PC-3 (cell line): ENCODE results near the gene MEGF9. TPM values are rescaled to one million over a fixed set of nuclear protein-coding genes. Genes with fewer than 3 reads are reported as not detected.

Experiments used
- ATAC-seq: fragments of 200-7000 bp; cut with Tn5 transposase; 2 replicates; pipeline ENCODE4 v1.9.1; 2020; ENCODE audit warnings: mild to moderate bottlenecking, moderate library complexity
- BruUV-seq: library from RNA; stranded (reverse); fragments of 400-500 nt; replicated peaks from 2 replicates; lab custom pipeline; 2021; lab: Mats Ljungman, UMichigan
- CTCF ChIA-PET: fragments of 300-600 bp; sonication (Branson Sonifier 250); formaldehyde crosslinking; loops from one replicate; lab custom pipeline; 2022; ENCODE audit warnings: antibody characterized with exemption; lab: Charles Lee
- POLR2A ChIA-PET: fragments of 300-600 bp; sonication (Branson Sonifier 250); formaldehyde crosslinking; loops from one replicate; lab custom pipeline; 2022; ENCODE audit warnings: antibody characterized with exemption; ENCODE audit not compliant: unreplicated experiment; lab: Charles Lee
- DNase-seq: peaks from one replicate; pipeline ENCODE4 v3.0.0-alpha.2; 2015
- H2AFZ ChIP-seq: fragments of 300-600 bp; sonication (generic); 2 replicates; pipeline ENCODE4 v1.6.0; 2016; ENCODE audit warnings: antibody characterized with exemption, low read length
- H3F3A ChIP-seq: fragments of 300-600 bp; sonication (generic); one replicate; pipeline ENCODE4 v1.6.0; 2017; ENCODE audit warnings: antibody characterized with exemption, low read length, control low read depth, mild to moderate bottlenecking; ENCODE audit not compliant: unreplicated experiment
- H3K27ac ChIP-seq: fragments of 300-600 bp; sonication (generic); 2 replicates; pipeline ENCODE4 v1.5.1; 2016; ENCODE audit warnings: mild to moderate bottlenecking, low read length
- H3K27me3 ChIP-seq: fragments of 300-600 bp; sonication (generic); 2 replicates; pipeline ENCODE4 v1.6.1; 2016; ENCODE audit warnings: low read length, mixed read lengths
- H3K36me3 ChIP-seq: fragments of 300-600 bp; sonication (generic); 2 replicates; pipeline ENCODE4 v1.6.1; 2016; ENCODE audit warnings: low read depth, mixed run types, low read length, mixed read lengths
- H3K4me1 ChIP-seq: fragments of 300-600 bp; sonication (generic); 2 replicates; pipeline ENCODE4 v1.5.1; 2016; ENCODE audit warnings: low read length; ENCODE audit not compliant: insufficient read depth
- H3K4me2 ChIP-seq: fragments of 300-600 bp; sonication (generic); 2 replicates; pipeline ENCODE4 v1.6.0; 2016; ENCODE audit warnings: low read length
- H3K4me3 ChIP-seq: fragments of 300-600 bp; sonication (generic); 2 replicates; pipeline ENCODE4 v1.5.1; 2016; ENCODE audit warnings: mild to moderate bottlenecking, low read length, mixed read lengths
- H3K79me2 ChIP-seq: fragments of 300-600 bp; sonication (generic); 2 replicates; pipeline ENCODE4 v1.6.1; 2017; ENCODE audit warnings: low read length, mixed read lengths
- H3K9ac ChIP-seq: fragments of 300-600 bp; sonication (generic); 2 replicates; pipeline ENCODE4 v1.6.0; 2016; ENCODE audit warnings: mild to moderate bottlenecking, low read length
- H3K9me2 ChIP-seq: fragments of 300-600 bp; sonication (generic); replicated peaks from 2 replicates; pipeline ENCODE4 v1.6.1; 2016; ENCODE audit warnings: mixed run types, low read length, mixed read lengths
- H3K9me3 ChIP-seq: fragments of 300-600 bp; sonication (generic); 2 replicates; pipeline ENCODE4 v1.6.1; 2016; ENCODE audit warnings: low read length, mixed read lengths
- H4K20me1 ChIP-seq: fragments of 300-600 bp; sonication (generic); 2 replicates; pipeline ENCODE4 v1.6.1; 2016; ENCODE audit warnings: low read length, mixed read lengths
- CTCF ChIP-seq: fragments of 300-600 bp; sonication (generic); conservative IDR thresholded peaks from 2 replicates; pipeline ENCODE4 v1.5.1; 2017; ENCODE audit warnings: antibody characterized with exemption, low read depth, mild to moderate bottlenecking, low read length
- EZH2 ChIP-seq: fragments of 300-600 bp; sonication (generic); IDR thresholded peaks from one replicate; pipeline ENCODE4 v1.6.1; 2017; ENCODE audit warnings: antibody characterized with exemption, mild to moderate bottlenecking, low read length; ENCODE audit not compliant: unreplicated experiment
- EZH2phosphoT487 ChIP-seq: fragments of 300-600 bp; sonication (generic); IDR thresholded peaks from 2 replicates; pipeline ENCODE4 v1.6.1; 2018; ENCODE audit warnings: mild to moderate bottlenecking, antibody characterized with exemption, low read length, borderline replicate concordance
- intact Hi-C: fragments of 100-400 bp; cut with micrococcal nuclease; formaldehyde crosslinking; loops from 2 replicates; pipeline ENCODE4 v1.9.0; 2023
- total RNA-seq: library from RNA; depleted of rRNA; stranded (reverse); fragments of >200 nt; gene quantifications from 2 replicates; pipeline ENCODE4 v1.2.3, GENCODE V29; 2014

Gene MEGF9
- total RNA-seq, 1 experiment from 2014 or later, result 2.6 TPM

DNA sequence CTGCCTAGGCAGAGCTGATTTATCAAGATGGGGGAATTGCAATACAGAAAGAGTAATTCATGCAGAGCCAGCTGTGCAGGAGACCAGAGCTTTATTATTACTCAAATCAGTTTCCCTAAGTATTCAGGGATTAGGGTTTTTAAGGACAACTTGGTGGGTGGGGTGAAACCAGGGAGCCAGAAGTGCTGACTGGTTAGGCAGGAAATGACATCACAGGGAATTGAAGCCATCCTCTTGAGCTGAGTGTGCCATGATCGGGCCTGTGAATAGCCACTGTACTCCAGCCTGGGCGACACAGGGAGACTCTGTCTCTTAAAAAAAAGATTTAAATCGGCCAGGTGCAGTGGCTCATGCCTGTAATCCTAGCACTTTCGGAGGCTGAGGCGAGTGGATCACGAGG is 89.0 kb downstream of the MEGF9 start:
- H2AFZ ChIP-seq, result no peak overlapping the region
- no TSS peak for BruUV-seq
- POLR2A ChIA-PET, result no interaction called here
- DNase-seq (no peak), ATAC-seq (no peak)
- H3F3A ChIP-seq, result no peaks in the 10 kb centered on the region
- no peak for TF ChIP-seq EZH2
- no peak for TF ChIP-seq EZH2phosphoT487
- no peak for TF ChIP-seq CTCF
- H3K27me3 ChIP-seq, result no peaks in the 10 kb centered on the region
- H3K79me2 ChIP-seq, result no peaks in the 10 kb centered on the region
- CTCF ChIA-PET, result no interaction called here
- no peak overlapping the region for H3K27ac ChIP-seq
- H3K9me2 ChIP-seq, result no peaks in the 10 kb centered on the region
- H3K9ac ChIP-seq, result no peak overlapping the region
- H3K4me1 ChIP-seq, result peaks cover 12% of the 10 kb centered on the region
- H3K4me3 ChIP-seq, result no peak overlapping the region
- no peaks in the 10 kb centered on the region for H4K20me1 ChIP-seq
- no peaks in the 10 kb centered on the region for H3K36me3 ChIP-seq
- no peak overlapping the region for H3K4me2 ChIP-seq
- intact Hi-C loops, result no loop called here
- H3K9me3 ChIP-seq, result no peaks in the 10 kb centered on the region

GRCh38 chr9:120622790-120623189 is 91.5 kb downstream of the MEGF9 start:
- no TSS peak for BruUV-seq
- no peak for TF ChIP-seq EZH2
- TF ChIP-seq EZH2phosphoT487, result no peak
- TF ChIP-seq CTCF, result no peak
- CTCF ChIA-PET, result no interaction called here
- Histone ChIP-seq H3K27me3 (no peaks in the 10 kb centered on the region), H3K27ac (no peak overlapping the region), H3K36me3 (no peaks in the 10 kb centered on the region; the same call in 1 of the 2 replicates), H3K9me3 (no peaks in the 10 kb centered on the region), H3K4me2 (no peak overlapping the region), H3K4me3 (no peak overlapping the region), H3K9ac (no peak overlapping the region), H4K20me1 (no peaks in the 10 kb centered on the region), H3K79me2 (no peaks in the 10 kb centered on the region), H3F3A (no peaks in the 10 kb centered on the region), H3K9me2 (no peaks in the 10 kb centered on the region), H2AFZ (no peak overlapping the region), H3K4me1 (peaks cover 11% of the 10 kb centered on the region)
- intact Hi-C loops, result loop anchor here (5.0 kb wide), 2 partner anchors 135 to 220 kb away; partner anchors contain the start of gene PSMD5
- DNase-seq (no peak), ATAC-seq (no peak)
- POLR2A ChIA-PET, result interaction anchor here (0.6 kb wide), 1 partner anchor 63 kb away, joined by 4 read pairs; no protein-coding TSS in a partner anchor

DNA sequence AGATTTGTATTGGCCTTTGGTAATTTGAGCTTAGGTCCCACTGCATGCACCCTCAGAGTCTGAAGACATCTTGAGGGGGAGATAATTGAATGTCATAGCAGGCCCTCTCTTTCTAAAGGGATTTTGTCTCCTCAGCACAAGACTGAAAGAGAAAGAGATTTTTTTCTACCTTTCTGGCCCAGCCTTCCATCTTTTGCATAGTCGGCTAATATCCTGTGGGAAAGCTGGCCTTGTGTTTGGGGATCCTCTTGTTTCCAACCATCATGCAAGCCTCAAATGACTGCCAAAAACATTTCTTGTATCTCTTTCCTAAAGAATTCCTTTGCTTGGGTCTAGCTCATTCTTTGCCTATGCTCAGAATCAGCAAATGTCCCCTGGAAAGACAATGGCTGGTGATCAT is 92.3 kb downstream of the MEGF9 start:
- no peak overlapping the region for H2AFZ ChIP-seq
- H3K36me3 ChIP-seq, result no peaks in the 10 kb centered on the region; the same call in 1 of the 2 replicates
- no peaks in the 10 kb centered on the region for H3F3A ChIP-seq
- CTCF ChIA-PET, result no interaction called here
- BruUV-seq, result no TSS peak
- H3K9ac ChIP-seq, result no peak overlapping the region
- ATAC-seq (no peak), DNase-seq (no peak)
- POLR2A ChIA-PET, result no interaction called here
- no peak for TF ChIP-seq CTCF
- no peaks in the 10 kb centered on the region for H3K79me2 ChIP-seq
- H3K27ac ChIP-seq, result no peak overlapping the region
- no peaks in the 10 kb centered on the region for H3K9me3 ChIP-seq
- peaks cover 11% of the 10 kb centered on the region for H3K4me1 ChIP-seq
- H3K9me2 ChIP-seq, result no peaks in the 10 kb centered on the region
- H3K27me3 ChIP-seq, result no peaks in the 10 kb centered on the region
- no peaks in the 10 kb centered on the region for H4K20me1 ChIP-seq
- no peak overlapping the region for H3K4me3 ChIP-seq
- H3K4me2 ChIP-seq, result no peak overlapping the region
- intact Hi-C loops, result loop anchor here (2.0 to 5.0 kb wide), 3 partner anchors 121 to 220 kb away; partner anchors contain the start of gene PSMD5
